SIG-M5 (cell line): Measurements from ENCODE around the gene KLF17.
"Not testable (repeated sequence)": the region's sequence is repeated elsewhere in the genome, so short reads cannot be mapped to it uniquely, and the experiment has no call there.

ENCODE experiments used
- DNase-seq: peaks from one replicate; lab custom pipeline; 2025; lab: John Stamatoyannopoulos, UW

The KLF17 gene

DNA sequence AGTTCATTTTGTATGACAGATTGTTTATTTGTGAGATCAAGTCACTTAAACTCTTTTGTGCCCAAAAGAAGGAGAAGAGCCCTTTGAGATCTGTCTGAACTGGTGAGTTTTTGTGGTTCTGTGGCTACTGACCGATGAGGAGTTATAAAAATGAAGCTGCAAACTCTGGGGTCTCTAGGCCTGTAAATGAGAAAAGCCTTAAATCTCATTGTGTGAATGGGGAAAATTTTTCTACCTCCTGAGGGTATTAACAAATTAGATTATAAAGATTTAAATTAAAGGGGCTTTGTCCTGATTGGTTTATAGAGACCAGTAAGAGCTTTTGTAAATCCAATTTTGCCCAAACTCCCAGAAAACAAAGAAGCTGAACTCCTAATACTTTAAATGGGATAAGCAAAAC lies 9.7 kb upstream of the KLF17 start:
- no peak for DNase-seq

- no peak for DNase-seq
Observed at GRCh38 chr1:44110916-44111315, 7.7 kb upstream of the KLF17 start.

GRCh38 chr1:44111861-44112260 lies 6.8 kb upstream of the KLF17 start:
- DNase-seq = no peak

GRCh38 chr1:44112486-44112885 lies 6.1 kb upstream of the KLF17 start:
- no peak for DNase-seq

- no peak for DNase-seq
Observed at GRCh38 chr1:44113095-44113609, 5.5 kb upstream of the KLF17 start.

- DNase-seq = no peak
Observed at GRCh38 chr1:44114098-44114497, 4.5 kb upstream of the KLF17 start.

GRCh38 chr1:44117272-44117671 lies 1.3 kb upstream of the KLF17 start:
- DNase-seq = not testable (repeated sequence)

DNA sequence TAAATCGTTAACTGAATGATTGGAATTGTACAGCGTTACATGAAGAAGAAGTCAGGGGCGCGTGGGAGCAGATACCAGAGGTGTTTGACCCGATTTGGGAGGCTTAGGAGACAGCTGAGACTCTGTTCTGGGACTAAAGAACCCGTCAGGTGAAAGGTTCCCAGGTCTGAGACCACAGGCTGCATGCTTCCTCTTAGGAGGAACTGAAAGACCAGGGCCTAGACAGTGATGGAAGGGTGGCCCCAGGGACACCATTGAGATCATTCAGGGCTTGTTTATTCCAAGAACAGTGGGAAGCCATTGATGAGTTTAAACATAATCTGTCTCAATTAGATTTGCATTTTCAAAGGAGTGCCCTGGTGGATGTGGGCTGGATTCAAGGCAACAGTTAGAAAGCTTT lies 904 bp downstream of the KLF17 start:
- no peak for DNase-seq

DNA sequence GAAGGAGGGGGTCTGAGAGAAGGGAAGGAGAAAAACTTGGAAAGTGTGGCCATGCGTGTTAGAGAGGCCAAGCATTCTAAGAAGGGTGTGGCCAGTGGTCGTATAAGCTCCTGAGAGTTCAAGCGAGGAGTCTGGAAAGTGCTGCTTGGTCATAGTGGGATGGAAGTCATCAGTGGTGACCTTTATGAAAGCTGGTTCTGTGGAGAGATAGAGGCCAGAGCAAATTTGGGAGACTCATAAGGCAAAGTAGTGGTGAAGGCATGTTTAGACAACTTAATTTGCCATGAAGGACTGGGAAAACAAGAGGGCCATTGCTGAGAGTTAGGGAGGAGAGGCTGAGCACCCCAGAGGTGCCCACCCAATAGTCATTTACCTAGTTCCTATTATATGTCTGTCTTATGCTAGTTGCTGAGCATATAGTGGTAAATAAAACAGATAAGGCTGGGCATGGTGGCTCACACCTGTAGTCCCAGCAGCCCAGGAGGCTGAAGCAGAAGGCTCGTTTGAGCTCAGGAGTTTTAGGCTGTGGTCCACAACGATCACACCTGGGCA lies 1.9 kb downstream of the KLF17 start:
- DNase-seq = no peak

GRCh38 chr1:44129616-44130500 lies 11.2 kb downstream of the KLF17 start:
- DNase-seq = no peak

DNA sequence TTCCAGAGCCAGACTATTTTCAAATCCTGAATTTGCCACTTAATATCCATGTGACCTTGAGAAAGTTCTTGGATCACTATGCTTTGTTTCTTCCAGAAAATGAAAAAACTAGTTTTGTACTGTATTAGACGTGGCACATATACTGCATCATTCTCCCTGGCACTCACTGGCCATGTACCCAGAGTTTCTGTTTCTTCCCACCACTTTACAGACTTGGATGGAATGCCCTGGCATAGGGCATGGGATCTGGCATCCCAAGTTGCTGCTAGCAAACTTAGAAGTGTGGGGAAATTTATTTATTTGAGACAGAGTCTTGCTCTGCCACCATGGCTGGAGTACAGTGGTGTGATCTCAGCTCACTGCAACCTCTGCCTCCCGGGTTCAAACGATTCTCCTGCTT lies 12.8 kb downstream of the KLF17 start:
- DNase-seq = no peak

DNA sequence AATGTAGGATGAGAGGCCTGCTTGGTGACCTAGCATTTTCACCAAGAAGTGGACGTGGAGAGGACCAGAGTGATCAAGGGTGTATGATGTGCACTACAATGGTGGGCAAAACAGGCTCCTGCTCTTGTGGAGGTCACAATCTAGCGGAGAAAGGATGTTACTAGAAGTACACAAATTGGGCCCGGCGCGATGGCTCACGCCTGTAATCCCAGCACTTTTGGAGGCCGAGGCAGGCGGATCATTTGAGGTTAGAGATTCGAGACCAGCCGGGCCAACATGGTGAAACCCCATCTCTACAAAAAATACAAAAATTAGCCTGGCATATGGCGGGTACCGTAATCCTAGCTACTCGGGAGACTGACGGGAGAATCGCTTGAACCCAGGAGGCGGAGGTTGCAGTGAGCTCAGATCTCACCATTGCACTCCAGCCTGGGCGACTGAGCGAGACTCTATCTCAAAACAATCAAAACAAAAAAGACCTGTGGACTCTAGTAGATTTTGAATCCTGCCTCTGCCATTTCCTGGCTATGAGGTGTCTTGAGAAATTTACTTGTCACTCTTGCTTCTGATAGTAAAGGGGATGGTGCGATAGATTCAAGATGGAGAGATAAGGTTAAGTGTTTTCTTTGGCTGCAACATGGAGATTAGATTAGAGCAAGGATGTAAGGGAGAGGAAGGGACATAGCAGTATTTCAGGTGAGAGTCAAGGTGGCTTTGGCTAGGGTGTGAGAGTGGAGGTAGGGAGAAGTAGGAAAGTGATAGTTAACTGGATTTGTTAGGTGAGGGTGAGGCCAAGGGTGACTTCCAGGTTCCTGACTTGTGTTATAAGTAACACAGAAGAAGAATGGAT lies 15.7 kb downstream of the KLF17 start:
- no peak for DNase-seq

- DNase-seq = no peak
Observed at GRCh38 chr1:44135886-44136285, 17.3 kb downstream of the KLF17 start.

- DNase-seq = no peak
Observed at GRCh38 chr1:44138239-44138638, 19.6 kb downstream of the KLF17 start.

- not testable (repeated sequence) for DNase-seq
Observed at GRCh38 chr1:44139565-44139964, 20.9 kb downstream of the KLF17 start.

- DNase-seq = no peak
Observed at GRCh38 chr1:44141531-44141930, 22.9 kb downstream of the KLF17 start, which contains the start of gene KLF18. TSS of gene KLF18 (minus strand) at chr1:44141631. CDS start at chr1:44141631, 0 bp downstream.

- DNase-seq = no peak
Observed at GRCh38 chr1:44144962-44145756, 26.5 kb downstream of the KLF17 start.

- no peak for DNase-seq
Observed at GRCh38 chr1:44146536-44147361, 28.1 kb downstream of the KLF17 start.

DNA sequence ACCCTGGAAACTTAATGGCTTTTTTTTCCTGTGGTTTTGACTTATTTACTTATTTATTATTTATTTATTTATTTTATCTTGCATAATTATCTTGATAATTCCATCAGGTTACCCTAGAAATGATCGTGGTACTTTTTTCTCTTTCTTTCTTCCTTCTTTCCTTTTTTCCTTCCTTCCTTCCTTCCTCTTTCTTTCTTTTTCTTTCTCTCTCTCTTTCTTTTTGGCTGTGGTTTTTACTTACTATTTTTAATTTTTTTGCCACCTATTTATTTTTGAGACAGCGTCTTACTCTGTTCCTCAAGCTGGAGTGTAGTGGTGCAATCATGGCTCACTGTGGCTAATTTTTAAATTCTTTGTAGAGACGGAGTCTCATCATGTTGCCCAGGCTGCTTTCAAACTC lies 29.0 kb downstream of the KLF17 start:
- DNase-seq = no peak

DNA sequence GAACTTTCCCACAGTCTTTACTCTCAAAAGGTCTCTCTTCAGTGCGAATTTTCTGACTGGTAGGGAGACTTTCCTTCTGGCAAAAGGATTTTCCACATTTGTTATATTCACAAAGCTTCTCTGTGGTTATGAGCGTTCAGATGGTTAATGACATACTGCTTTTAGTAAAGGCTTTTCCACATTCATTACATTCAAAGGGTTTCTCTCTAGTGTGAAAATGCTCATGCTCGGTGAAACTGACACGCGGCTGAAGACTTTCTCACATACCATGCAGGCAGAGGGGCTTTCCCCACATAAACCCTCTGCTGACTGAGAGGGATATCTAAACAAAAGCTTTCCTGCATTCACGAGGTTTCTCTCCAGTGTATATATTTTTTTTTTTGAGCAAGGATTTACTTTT lies 32.7 kb downstream of the KLF17 start:
- no peak for DNase-seq

GRCh38 chr1:44151808-44152207 lies 33.2 kb downstream of the KLF17 start:
- no peak for DNase-seq
